Esophagus muscularis mucosa (tissue), 3 donors: ENCODE results near the gene DPYSL3.

ENCODE experiments used
- POLR2A ChIP-seq: fragments of 450-650 bp; IDR thresholded peaks from one replicate; pipeline ENCODE4 v1.6.1; 2017; ENCODE audit warnings: antibody characterized with exemption, moderate library complexity, mild to moderate bottlenecking, low read depth
- POLR2AphosphoS5 ChIP-seq, 2 donors: sonication (generic); formaldehyde crosslinking; IDR thresholded peaks; one replicate each; pipeline ENCODE4 v1.6.1; 2017; ENCODE audit warnings: antibody characterized with exemption in 2 of 2
- TF ChIP-seq, protein P1 (sequence below), 3 experiments: fragments of 200-600 bp in 2 of 3; fragments of 450-650 bp in 1 of 3; sonication (generic) in 2 of 3; IDR thresholded peaks; one replicate each; pipeline ENCODE4 v1.5.1; 2017 to 2019; ENCODE audit warnings: antibody characterized with exemption in 3 of 3, mild to moderate bottlenecking in 2 of 3, moderate library complexity in 1 of 3

DNA sequence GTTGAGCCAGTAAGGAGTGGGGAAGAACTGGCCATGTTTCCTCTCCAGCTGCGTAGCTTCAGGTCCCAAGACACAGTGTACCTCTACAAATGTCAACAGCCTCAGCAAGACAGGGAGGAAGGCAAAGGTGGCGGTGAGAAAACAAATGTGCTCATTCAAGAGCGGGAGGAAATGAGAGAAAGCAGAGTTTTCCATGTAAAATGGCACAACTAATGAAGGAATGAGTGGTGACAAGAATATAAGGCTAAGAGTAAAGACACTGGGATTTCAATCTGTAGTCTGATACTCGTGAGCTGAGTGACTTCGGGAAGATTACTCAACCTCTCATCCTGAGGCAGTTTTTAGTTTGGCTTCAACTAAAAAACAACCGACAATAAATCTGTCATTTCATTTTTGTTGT lies 67.6 kb downstream of the DPYSL3 start:
- TF ChIP-seq, protein P1, sequence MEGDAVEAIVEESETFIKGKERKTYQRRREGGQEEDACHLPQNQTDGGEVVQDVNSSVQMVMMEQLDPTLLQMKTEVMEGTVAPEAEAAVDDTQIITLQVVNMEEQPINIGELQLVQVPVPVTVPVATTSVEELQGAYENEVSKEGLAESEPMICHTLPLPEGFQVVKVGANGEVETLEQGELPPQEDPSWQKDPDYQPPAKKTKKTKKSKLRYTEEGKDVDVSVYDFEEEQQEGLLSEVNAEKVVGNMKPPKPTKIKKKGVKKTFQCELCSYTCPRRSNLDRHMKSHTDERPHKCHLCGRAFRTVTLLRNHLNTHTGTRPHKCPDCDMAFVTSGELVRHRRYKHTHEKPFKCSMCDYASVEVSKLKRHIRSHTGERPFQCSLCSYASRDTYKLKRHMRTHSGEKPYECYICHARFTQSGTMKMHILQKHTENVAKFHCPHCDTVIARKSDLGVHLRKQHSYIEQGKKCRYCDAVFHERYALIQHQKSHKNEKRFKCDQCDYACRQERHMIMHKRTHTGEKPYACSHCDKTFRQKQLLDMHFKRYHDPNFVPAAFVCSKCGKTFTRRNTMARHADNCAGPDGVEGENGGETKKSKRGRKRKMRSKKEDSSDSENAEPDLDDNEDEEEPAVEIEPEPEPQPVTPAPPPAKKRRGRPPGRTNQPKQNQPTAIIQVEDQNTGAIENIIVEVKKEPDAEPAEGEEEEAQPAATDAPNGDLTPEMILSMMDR (IDR thresholded peaks at IDR 0.05), result no peak
- peak; percentile 62 to 73 for TF ChIP-seq POLR2AphosphoS5 (IDR thresholded peaks at IDR 0.05)
- TF ChIP-seq POLR2A, result no peak
